H9 (cell line): ENCODE data around the gene JKAMP. TPM values are rescaled to one million over a fixed set of nuclear protein-coding genes. Genes with fewer than 3 reads are reported as not detected.

Experiments
- DNase-seq: peaks from one replicate; pipeline ENCODE4 v3.0.0-alpha.2; 2017
- H2AFZ ChIP-seq: one replicate; pipeline ENCODE4 v1.6.1; 2013; ENCODE audit warnings: mild to moderate bottlenecking, low read length, control low read depth, moderate library complexity
- H2AK5ac ChIP-seq: 2 replicates; pipeline ENCODE4 v1.6.1; 2013; ENCODE audit warnings: low read length, control low read depth, mixed read lengths; ENCODE audit not compliant: insufficient read length
- H2BK120ac ChIP-seq: one replicate; pipeline ENCODE4 v1.6.1; 2013; ENCODE audit warnings: low read depth, mild to moderate bottlenecking, low read length, control low read depth, inconsistent platforms; ENCODE audit not compliant: poor library complexity, severe bottlenecking
- H2BK12ac ChIP-seq: 2 replicates; pipeline ENCODE4 v1.6.1; 2013; ENCODE audit warnings: low read length, control low read depth, mixed read lengths, low read depth; ENCODE audit not compliant: insufficient read length
- H2BK15ac ChIP-seq: 2 replicates; pipeline ENCODE4 v1.6.1; 2013; ENCODE audit warnings: low read depth, low read length, control low read depth
- H2BK20ac ChIP-seq: one replicate; pipeline ENCODE4 v1.6.1; 2013; ENCODE audit warnings: low read depth, mild to moderate bottlenecking, low read length, control low read depth, inconsistent platforms; ENCODE audit not compliant: poor library complexity, severe bottlenecking
- H2BK5ac ChIP-seq: 2 replicates; pipeline ENCODE4 v1.6.1; 2013; ENCODE audit warnings: low read length, control low read depth, mixed read lengths; ENCODE audit not compliant: insufficient read length
- H3K14ac ChIP-seq: 2 replicates; pipeline ENCODE4 v1.6.1; 2013; ENCODE audit warnings: low read length, control low read depth; ENCODE audit not compliant: insufficient read depth
- H3K18ac ChIP-seq: 2 replicates; pipeline ENCODE4 v1.6.1; 2013; ENCODE audit warnings: low read depth, mild to moderate bottlenecking, mixed read lengths, low read length, control low read depth; ENCODE audit not compliant: insufficient read length
- H3K23ac ChIP-seq: 2 replicates; pipeline ENCODE4 v1.6.1; 2013; ENCODE audit warnings: low read length, control low read depth, mixed read lengths, low read depth; ENCODE audit not compliant: insufficient read length
- H3K23me2 ChIP-seq: 2 replicates; pipeline ENCODE4 v1.6.1; 2013; ENCODE audit warnings: low read depth, mild to moderate bottlenecking, mixed read lengths, low read length, control low read depth; ENCODE audit not compliant: insufficient read length, poor library complexity, severe bottlenecking
- H3K27ac ChIP-seq: 2 replicates; pipeline ENCODE4 v1.5.1; 2013; ENCODE audit warnings: low read length, control low read depth, mixed read lengths, low read depth; ENCODE audit not compliant: insufficient read length
- H3K27me3 ChIP-seq: 2 replicates; pipeline ENCODE4 v1.6.1; 2013; ENCODE audit warnings: low read length, control low read depth, inconsistent platforms; ENCODE audit not compliant: insufficient read depth
- H3K4ac ChIP-seq: 2 replicates; pipeline ENCODE4 v1.6.1; 2013; ENCODE audit warnings: low read depth, mild to moderate bottlenecking, control low read depth, inconsistent platforms, low read length, moderate library complexity
- H3K4me1 ChIP-seq: 2 replicates; pipeline ENCODE4 v1.6.1; 2013; ENCODE audit warnings: low read length, control low read depth, inconsistent platforms; ENCODE audit not compliant: insufficient read depth
- H3K4me2 ChIP-seq: 2 replicates; pipeline ENCODE4 v1.6.1; 2013; ENCODE audit warnings: low read length, control low read depth, mixed read lengths; ENCODE audit not compliant: insufficient read length, insufficient read depth
- H3K56ac ChIP-seq: 2 replicates; pipeline ENCODE4 v1.6.1; 2013; ENCODE audit warnings: low read depth, mild to moderate bottlenecking, mixed read lengths, low read length, control low read depth; ENCODE audit not compliant: insufficient read length
- H3K79me1 ChIP-seq: 2 replicates; pipeline ENCODE4 v1.6.1; 2013; ENCODE audit warnings: low read depth, mild to moderate bottlenecking, moderate library complexity, low read length, control low read depth, inconsistent platforms; ENCODE audit not compliant: insufficient read depth, poor library complexity, severe bottlenecking
- H3K79me2 ChIP-seq: 2 replicates; pipeline ENCODE4 v1.6.1; 2013; ENCODE audit warnings: low read length, control low read depth, inconsistent platforms; ENCODE audit not compliant: insufficient read depth
- H3K9ac ChIP-seq: 2 replicates; pipeline ENCODE4 v1.6.1; 2013; ENCODE audit warnings: low read length, control low read depth, mixed read lengths; ENCODE audit not compliant: insufficient read length; ENCODE audit errors: extremely low read depth
- H3K9me3 ChIP-seq: one replicate; pipeline ENCODE4 v1.6.1; 2013; ENCODE audit warnings: low read depth, low read length, inconsistent platforms; ENCODE audit not compliant: control insufficient read depth
- H3T11ph ChIP-seq: one replicate; pipeline ENCODE4 v1.6.1; 2013; ENCODE audit warnings: mild to moderate bottlenecking, low read length, control low read depth, inconsistent platforms
- H4K20me1 ChIP-seq: one replicate; pipeline ENCODE4 v1.6.1; 2013; ENCODE audit not compliant: control insufficient read depth, insufficient read length, insufficient read depth
- H4K5ac ChIP-seq: 2 replicates; pipeline ENCODE4 v1.6.1; 2013; ENCODE audit warnings: low read depth, mild to moderate bottlenecking, mixed read lengths, low read length, control low read depth; ENCODE audit not compliant: insufficient read length
- H4K8ac ChIP-seq: replicated peaks from 2 replicates; pipeline ENCODE4 v1.6.1; 2013; ENCODE audit warnings: low read length, control low read depth, mixed read lengths, low read depth; ENCODE audit not compliant: insufficient read length
- H4K91ac ChIP-seq: 2 replicates; pipeline ENCODE4 v1.6.1; 2013; ENCODE audit warnings: low read depth, mild to moderate bottlenecking, moderate library complexity, mixed read lengths, low read length, control low read depth; ENCODE audit not compliant: insufficient read length
- H3K27ac Mint-ChIP-seq, 3 experiments: 2 replicates in 2 of 3; 3 replicates in 1 of 3; pipeline ENCODE4 v1.8.0; 2020 to 2021; ENCODE audit warnings: mixed read lengths in 3 of 3, mild to moderate bottlenecking in 1 of 3, moderate library complexity in 1 of 3
- H3K27me3 Mint-ChIP-seq: 2 replicates; pipeline ENCODE4 v1.8.0; 2021; ENCODE audit warnings: low read depth, mild to moderate bottlenecking, moderate library complexity, mixed read lengths
- H3K36me3 Mint-ChIP-seq, 3 experiments: 2 replicates in 2 of 3; 3 replicates in 1 of 3; pipeline ENCODE4 v1.8.0; 2020 to 2021; ENCODE audit warnings: low read depth in 3 of 3, mixed read lengths in 3 of 3; ENCODE audit not compliant: insufficient read depth in 1 of 3
- H3K4me1 Mint-ChIP-seq, 2 experiments: 2 replicates each; pipeline ENCODE4 v1.8.0; 2020; ENCODE audit warnings: mixed read lengths in 2 of 2
- H3K4me3 Mint-ChIP-seq, 2 experiments: 2 replicates in 1 of 2; 3 replicates in 1 of 2; pipeline ENCODE4 v1.8.0; 2020 to 2021; ENCODE audit warnings: mild to moderate bottlenecking in 2 of 2, mixed read lengths in 2 of 2, moderate library complexity in 1 of 2
- H3K9me3 Mint-ChIP-seq, 2 experiments: 2 replicates in 1 of 2; 3 replicates in 1 of 2; pipeline ENCODE4 v1.8.0; 2020; ENCODE audit warnings: mild to moderate bottlenecking in 2 of 2, mixed read lengths in 2 of 2, moderate library complexity in 1 of 2
- WGBS: extraction: QIAGEN DNeasy Blood & Tissue Kit; methylation state at CpG from one replicate; pipeline ENCODE4 v1.1.7; 2013; ENCODE audit warnings: missing lambda C conversion rate, low lambda C conversion rate, mixed read lengths; ENCODE audit not compliant: insufficient read length; ENCODE audit errors: extremely low coverage; 5-methylcytosine and 5-hydroxymethylcytosine counted together
- total RNA-seq: library from RNA; stranded (reverse); gene quantifications from 2 replicates; pipeline ENCODE4 v1.2.1, GENCODE V29; 2021
- TF ChIP-seq, protein P1 (sequence below): fragments of 200-600 bp; sonication (generic); conservative IDR thresholded peaks from 3 replicates; pipeline ENCODE4 v1.8.0; 2021; ENCODE audit warnings: antibody characterized with exemption, mild to moderate bottlenecking

The JKAMP gene
- total RNA-seq, 1 experiment from 2014 or later, result 33.8 TPM

GRCh38 chr14:59463787-59464485 is 20.4 kb upstream of the JKAMP start:
- no peak overlapping the region for H2BK5ac ChIP-seq
- H2AFZ ChIP-seq, result no peak overlapping the region
- peak overlapping the region; percentile 36 for H3K4me2 ChIP-seq
- no peak overlapping the region for H3K27ac ChIP-seq
- H3K9me3 ChIP-seq, result no peaks in the 10 kb centered on the region
- H3K27me3 ChIP-seq, result peaks cover 3% of the 10 kb centered on the region; the same call in 1 of the 2 replicates
- TF ChIP-seq, protein P1, sequence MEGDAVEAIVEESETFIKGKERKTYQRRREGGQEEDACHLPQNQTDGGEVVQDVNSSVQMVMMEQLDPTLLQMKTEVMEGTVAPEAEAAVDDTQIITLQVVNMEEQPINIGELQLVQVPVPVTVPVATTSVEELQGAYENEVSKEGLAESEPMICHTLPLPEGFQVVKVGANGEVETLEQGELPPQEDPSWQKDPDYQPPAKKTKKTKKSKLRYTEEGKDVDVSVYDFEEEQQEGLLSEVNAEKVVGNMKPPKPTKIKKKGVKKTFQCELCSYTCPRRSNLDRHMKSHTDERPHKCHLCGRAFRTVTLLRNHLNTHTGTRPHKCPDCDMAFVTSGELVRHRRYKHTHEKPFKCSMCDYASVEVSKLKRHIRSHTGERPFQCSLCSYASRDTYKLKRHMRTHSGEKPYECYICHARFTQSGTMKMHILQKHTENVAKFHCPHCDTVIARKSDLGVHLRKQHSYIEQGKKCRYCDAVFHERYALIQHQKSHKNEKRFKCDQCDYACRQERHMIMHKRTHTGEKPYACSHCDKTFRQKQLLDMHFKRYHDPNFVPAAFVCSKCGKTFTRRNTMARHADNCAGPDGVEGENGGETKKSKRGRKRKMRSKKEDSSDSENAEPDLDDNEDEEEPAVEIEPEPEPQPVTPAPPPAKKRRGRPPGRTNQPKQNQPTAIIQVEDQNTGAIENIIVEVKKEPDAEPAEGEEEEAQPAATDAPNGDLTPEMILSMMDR, result no peak
- no peak overlapping the region for H3K14ac ChIP-seq
- no peak overlapping the region for H2BK12ac ChIP-seq
- Mint-ChIP-seq H3K9me3 (no peaks in the 10 kb centered on the region), H3K27me3 (peaks cover 25% of the 10 kb centered on the region), H3K4me1 (peaks cover 9 to 12% of the 10 kb centered on the region in 2 experiments), H3K27ac (no peak overlapping the region), H3K36me3 (peaks cover 0 to 6% (median 0%) of the 10 kb centered on the region in 3 experiments; a peak in 3 of 7 replicates), H3K4me3 (peak overlapping the region; percentile 75 to 87)
- H2AK5ac ChIP-seq, result no peak overlapping the region
- peaks cover 12% of the 10 kb centered on the region for H3K23me2 ChIP-seq
- H3K18ac ChIP-seq, result no peak overlapping the region
- H3K4me1 ChIP-seq, result no peaks in the 10 kb centered on the region
- H2BK20ac ChIP-seq, result no peak overlapping the region
- H4K5ac ChIP-seq, result no peak overlapping the region
- H3K9ac ChIP-seq, result no peak overlapping the region
- H3T11ph ChIP-seq, result no peak overlapping the region
- no peak overlapping the region for H3K4ac ChIP-seq
- WGBS, result no CpG with 5 or more reads among the region's 60 CpGs
- H3K79me2 ChIP-seq, result no peaks in the 10 kb centered on the region
- no peak overlapping the region for H4K91ac ChIP-seq
- H3K56ac ChIP-seq, result no peak overlapping the region
- H4K20me1 ChIP-seq, result no peaks in the 10 kb centered on the region
- no peaks in the 10 kb centered on the region for H3K79me1 ChIP-seq
- no peak overlapping the region for H2BK120ac ChIP-seq
- H3K23ac ChIP-seq, result no peak overlapping the region
- H2BK15ac ChIP-seq, result no peak overlapping the region
- peak; percentile 59 for DNase-seq
- H4K8ac ChIP-seq, result no peak overlapping the region
